LNCAP (cell line): ENCODE results near the gene DDX42.
A peak's percentile ranks its signal among the peaks of the same experiment; 100 is the strongest.

ENCODE experiments used
- TF ChIP-seq, protein P1 (sequence below): fragments of 450-650 bp; IDR thresholded peaks from 2 replicates; pipeline ENCODE4 v1.5.1; 2017; ENCODE audit warnings: mild to moderate bottlenecking

DDX42 gene

DNA sequence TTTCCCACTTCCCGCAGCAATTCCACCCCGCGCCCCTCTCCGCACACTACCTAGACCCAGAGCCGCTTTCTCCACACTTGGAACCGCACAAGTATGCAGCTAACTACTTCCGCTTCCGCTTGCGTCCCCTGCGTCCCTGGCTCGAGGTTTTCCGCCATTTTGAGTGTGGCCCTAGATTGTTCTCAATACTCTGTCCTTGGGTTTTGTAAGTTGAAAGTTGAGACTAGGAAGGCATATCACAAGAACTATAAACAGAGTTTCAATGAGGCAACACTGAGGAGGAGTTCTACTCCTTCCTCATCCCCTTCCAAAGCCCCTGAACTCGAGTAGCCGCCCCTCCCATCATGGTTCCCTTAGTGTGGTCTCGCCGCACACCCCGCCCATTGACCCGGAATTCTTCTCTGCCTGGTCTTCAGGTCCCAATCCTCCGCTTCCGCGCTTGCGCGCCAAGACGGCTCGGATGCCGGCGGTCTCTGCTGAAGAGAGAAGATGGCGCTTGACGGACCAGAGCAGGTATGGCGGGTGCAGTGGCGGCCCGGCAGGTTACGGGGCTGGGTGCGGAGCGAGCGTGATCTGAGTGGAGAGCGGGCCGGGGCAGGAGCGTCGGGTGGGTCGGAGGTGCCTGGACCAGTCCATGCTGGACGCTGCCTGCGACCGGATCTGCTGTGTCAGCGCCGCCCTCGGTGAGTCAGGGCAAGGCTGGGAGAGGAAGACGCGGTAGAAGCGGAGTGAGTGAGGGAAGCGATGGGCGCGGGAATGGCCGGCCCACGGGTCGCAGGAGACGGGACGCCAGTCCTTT is 53.2 kb downstream of the DDX42 start, which contains the start of the genes FTSJ3 and PSMC5:
FTSJ3 (minus strand) TSS at position 662 of the 799 bp plus-strand sequence. CDS start 761 bp downstream, outside the sequence.
PSMC5 (plus strand) TSS at position 430 of the 799 bp plus-strand sequence; CDS start at position 490, 60 bp downstream.
- TF ChIP-seq, protein P1, sequence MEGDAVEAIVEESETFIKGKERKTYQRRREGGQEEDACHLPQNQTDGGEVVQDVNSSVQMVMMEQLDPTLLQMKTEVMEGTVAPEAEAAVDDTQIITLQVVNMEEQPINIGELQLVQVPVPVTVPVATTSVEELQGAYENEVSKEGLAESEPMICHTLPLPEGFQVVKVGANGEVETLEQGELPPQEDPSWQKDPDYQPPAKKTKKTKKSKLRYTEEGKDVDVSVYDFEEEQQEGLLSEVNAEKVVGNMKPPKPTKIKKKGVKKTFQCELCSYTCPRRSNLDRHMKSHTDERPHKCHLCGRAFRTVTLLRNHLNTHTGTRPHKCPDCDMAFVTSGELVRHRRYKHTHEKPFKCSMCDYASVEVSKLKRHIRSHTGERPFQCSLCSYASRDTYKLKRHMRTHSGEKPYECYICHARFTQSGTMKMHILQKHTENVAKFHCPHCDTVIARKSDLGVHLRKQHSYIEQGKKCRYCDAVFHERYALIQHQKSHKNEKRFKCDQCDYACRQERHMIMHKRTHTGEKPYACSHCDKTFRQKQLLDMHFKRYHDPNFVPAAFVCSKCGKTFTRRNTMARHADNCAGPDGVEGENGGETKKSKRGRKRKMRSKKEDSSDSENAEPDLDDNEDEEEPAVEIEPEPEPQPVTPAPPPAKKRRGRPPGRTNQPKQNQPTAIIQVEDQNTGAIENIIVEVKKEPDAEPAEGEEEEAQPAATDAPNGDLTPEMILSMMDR = peak; percentile 45; the same call in 1 of the 2 replicates

DNA sequence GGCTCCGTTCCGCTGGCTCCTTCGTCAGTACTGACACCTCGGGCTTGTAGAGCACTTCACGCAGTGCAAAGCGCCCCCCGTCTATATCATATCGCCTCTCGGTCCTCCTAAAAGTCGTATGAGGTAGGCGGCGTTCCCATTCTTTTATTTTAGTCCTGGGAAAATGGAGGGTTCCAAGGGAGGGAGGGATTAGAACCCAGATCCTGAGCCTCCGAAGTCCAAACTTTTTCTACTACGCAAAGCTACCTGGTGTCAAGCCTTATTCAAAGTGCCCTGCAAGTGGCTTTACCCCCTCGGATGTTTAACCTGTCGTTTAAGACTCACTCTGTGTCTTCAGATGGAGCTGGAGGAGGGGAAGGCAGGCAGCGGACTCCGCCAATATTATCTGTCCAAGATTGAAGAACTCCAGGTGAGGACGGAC is 53.8 kb downstream of the DDX42 start:
- TF ChIP-seq, protein P1 = no peak

DNA sequence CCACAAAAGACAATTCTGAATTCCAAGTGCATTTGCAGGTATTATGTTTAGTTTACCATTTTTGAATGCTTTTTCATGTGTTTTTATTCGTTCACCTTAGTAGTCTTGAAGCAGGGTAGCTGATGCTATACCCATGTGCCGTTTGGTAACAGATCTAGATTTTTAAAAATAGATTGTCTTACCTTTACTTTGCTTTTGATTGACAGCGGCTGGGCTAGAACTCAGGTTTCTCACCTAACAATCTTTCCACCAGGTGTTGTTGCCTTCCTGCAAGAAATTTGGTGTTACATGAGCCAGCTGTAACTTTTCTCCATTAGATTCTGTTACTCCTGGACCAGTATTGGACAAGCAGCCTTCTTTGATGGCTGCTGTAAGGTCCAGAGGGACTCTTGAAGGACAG is 55.0 kb downstream of the DDX42 start:
- TF ChIP-seq, protein P1 = no peak

DNA sequence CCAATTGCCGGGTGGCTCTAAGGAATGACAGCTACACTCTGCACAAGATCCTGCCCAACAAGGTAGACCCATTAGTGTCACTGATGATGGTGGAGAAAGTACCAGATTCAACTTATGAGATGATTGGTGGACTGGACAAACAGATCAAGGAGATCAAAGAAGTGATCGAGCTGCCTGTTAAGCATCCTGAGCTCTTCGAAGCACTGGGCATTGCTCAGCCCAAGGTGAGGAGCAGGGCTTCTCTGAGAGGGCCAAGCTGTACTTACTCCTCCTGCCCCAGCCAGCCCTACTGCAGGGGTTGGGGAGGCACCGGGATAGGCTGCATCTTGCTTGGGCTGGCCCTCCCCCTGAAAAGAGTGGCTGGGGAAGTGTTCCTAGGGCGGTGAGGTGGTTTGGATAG is 56.3 kb downstream of the DDX42 start:
- TF ChIP-seq, protein P1 = no peak

DNA sequence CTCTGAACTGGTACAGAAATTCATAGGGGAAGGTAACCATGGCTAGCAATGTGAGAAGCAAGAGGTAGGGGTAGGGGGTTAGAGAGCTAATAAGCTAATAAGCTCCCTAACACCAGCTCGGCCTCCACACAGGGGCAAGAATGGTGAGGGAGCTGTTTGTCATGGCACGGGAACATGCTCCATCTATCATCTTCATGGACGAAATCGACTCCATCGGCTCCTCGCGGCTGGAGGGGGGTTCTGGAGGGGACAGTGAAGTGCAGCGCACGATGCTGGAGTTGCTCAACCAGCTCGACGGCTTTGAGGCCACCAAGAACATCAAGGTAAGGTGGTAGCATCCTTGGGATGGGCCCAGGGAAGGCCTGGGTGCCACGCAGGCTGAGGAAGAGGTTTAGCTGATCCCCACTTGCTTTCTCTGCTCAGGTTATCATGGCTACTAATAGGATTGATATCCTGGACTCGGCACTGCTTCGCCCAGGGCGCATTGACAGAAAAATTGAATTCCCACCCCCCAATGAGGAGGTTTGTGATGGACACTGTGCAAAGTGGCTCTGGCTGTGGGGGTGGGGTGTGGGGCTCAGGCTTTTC is 57.0 kb downstream of the DDX42 start:
- TF ChIP-seq, protein P1 = no peak

DNA sequence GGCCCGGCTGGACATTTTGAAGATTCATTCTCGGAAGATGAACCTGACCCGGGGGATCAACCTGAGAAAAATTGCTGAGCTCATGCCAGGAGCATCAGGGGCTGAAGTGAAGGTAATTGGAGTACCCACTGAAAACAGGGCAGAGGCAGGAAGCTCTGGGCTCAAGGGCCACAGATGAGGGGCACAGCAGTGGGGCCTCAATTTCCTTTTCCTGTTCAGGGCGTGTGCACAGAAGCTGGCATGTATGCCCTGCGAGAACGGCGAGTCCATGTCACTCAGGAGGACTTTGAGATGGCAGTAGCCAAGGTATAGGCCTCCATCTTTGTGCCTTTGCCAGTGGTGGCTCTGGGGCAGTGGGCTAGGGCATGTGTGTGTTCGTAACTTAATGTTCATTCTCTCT is 57.5 kb downstream of the DDX42 start:
- TF ChIP-seq, protein P1 = no peak

DNA sequence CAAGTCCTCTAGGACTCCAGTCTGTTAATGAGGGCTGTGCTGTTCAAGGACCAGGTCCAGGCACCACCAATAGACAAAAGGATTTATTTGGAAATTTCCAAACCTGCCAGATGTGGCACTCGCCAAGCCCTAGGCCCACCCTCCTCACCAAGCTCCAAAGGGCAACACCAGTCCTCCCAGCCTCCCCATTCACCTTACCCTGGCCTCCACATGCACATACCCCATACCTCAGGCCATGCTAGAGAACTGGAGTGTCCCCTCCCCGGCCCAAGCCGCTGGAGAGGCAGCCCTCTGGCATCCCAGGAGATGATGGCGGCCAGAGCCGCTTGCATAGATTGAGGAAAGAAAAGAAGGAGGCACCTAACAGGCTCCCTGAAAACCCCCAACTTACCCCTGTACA is 58.0 kb downstream of the DDX42 start:
- TF ChIP-seq, protein P1 = no peak
